Lung (tissue), 12 donors: ENCODE results near the gene ADCYAP1R1. TPM values are rescaled to one million over a fixed set of nuclear protein-coding genes. Genes with fewer than 3 reads are reported as not detected.

Source experiments
- ATAC-seq: fragments of 200-7000 bp; cut with Tn5 transposase; one replicate; pipeline ENCODE4 v1.9.1; 2020; ENCODE audit warnings: moderate number of reproducible peaks; ENCODE audit not compliant: insufficient read depth, low FRiP score
- DNase-seq, 3 donors: peaks; one replicate each; pipeline ENCODE4 v3.0.0-alpha.2; 2013 to 2017
- H3K27ac ChIP-seq, 2 donors: one replicate each; pipeline ENCODE4 v1.5.1; 2013; ENCODE audit warnings: mild to moderate bottlenecking in 2 of 2, moderate library complexity in 2 of 2, control low read depth in 1 of 2, inconsistent platforms in 1 of 2, low read depth in 1 of 2, low read length in 1 of 2
- H3K27me3 ChIP-seq, 3 donors: one replicate each; pipeline ENCODE4 v1.5.1; 2013; ENCODE audit warnings: low read length in 2 of 3; ENCODE audit not compliant: control insufficient read depth in 3 of 3, insufficient read depth in 3 of 3
- H3K36me3 ChIP-seq, 4 donors: one replicate each; pipeline ENCODE4 v1.5.1; 2013; ENCODE audit warnings: low read length in 4 of 4, mild to moderate bottlenecking in 1 of 4, moderate library complexity in 1 of 4; ENCODE audit not compliant: control insufficient read depth in 4 of 4, insufficient read depth in 4 of 4
- H3K4me1 ChIP-seq, 5 donors: one replicate each; pipeline ENCODE4 v1.5.1; 2013; ENCODE audit warnings: low read length in 5 of 5, mild to moderate bottlenecking in 2 of 5, moderate library complexity in 1 of 5; ENCODE audit not compliant: control insufficient read depth in 5 of 5, insufficient read depth in 5 of 5
- H3K4me3 ChIP-seq: one replicate; pipeline ENCODE4 v1.5.1; 2013; ENCODE audit warnings: mild to moderate bottlenecking, control low read depth, moderate library complexity
- H3K9ac ChIP-seq, 2 donors: one replicate each; pipeline ENCODE4 v1.5.1; 2013; ENCODE audit warnings: low read length in 2 of 2, control low read depth in 1 of 2; ENCODE audit not compliant: insufficient read depth in 1 of 2
- H3K9me3 ChIP-seq, 4 donors: one replicate each; pipeline ENCODE4 v1.5.1; 2013; ENCODE audit warnings: low read length in 3 of 4, mild to moderate bottlenecking in 1 of 4, moderate library complexity in 1 of 4; ENCODE audit not compliant: control insufficient read depth in 4 of 4, insufficient read depth in 3 of 4
- CTCF ChIP-seq: IDR thresholded peaks from 2 replicates; pipeline ENCODE4 v1.5.1; 2012; ENCODE audit warnings: mild to moderate bottlenecking; ENCODE audit errors: control extremely low read depth, extremely low read depth
- WGBS, 2 donors: extraction: QIAGEN DNeasy Blood & Tissue Kit; methylation state at CpG; one replicate each; pipeline ENCODE4 v1.1.7; 2013; 5-methylcytosine and 5-hydroxymethylcytosine counted together
- polyA plus RNA-seq, 2 donors: library from polyadenylated mRNA; stranded (reverse); fragments of 200-250 nt; gene quantifications; one replicate each; pipeline ENCODE4 v1.2.1, GENCODE V29; 2013
- total RNA-seq, 2 donors: library from RNA; depleted of rRNA in 1 of 2; stranded (reverse); fragments of >200 nt in 1 of 2; gene quantifications; one replicate each; pipeline ENCODE4 v1.2.1, GENCODE V29; 2014 to 2021
- donor health status: control.
- donor health status: control.
- donor health status: Bipolar disorder and iron deficiency.
- donor health status: healthy.
- donor health status: DM: yes; HTN: yes; CAD: no.

The ADCYAP1R1 gene
- total and polyA plus RNA-seq, 4 donors, result 0.14 to 1.00 (median 0.39) TPM

GRCh38 chr7:31082447-31082846 lies 30.3 kb downstream of the ADCYAP1R1 start:
- peaks cover 0 to 4% (median 0%) of the 10 kb centered on the region in 4 donors for H3K9me3 ChIP-seq
- H3K27ac ChIP-seq, result no peak overlapping the region
- DNase-seq, result peak; percentile 50 to 76 (median 56)
- no peaks in the 10 kb centered on the region for H3K36me3 ChIP-seq
- peaks cover 0 to 4% (median 0%) of the 10 kb centered on the region in 3 donors for H3K27me3 ChIP-seq
- ATAC-seq, result no peak
- no peak overlapping the region for H3K9ac ChIP-seq
- no peak for TF ChIP-seq CTCF
- 37 to 40% methylated on average over 4 of the region's 4 CpGs for WGBS, 2 donors
- peaks cover 0 to 12% (median 4%) of the 10 kb centered on the region in 5 donors for H3K4me1 ChIP-seq
- no peak overlapping the region for H3K4me3 ChIP-seq

GRCh38 chr7:31083210-31083786 lies 31.2 kb downstream of the ADCYAP1R1 start:
- H3K9ac ChIP-seq, result no peak overlapping the region
- DNase-seq, result no peak
- TF ChIP-seq CTCF, result no peak
- peaks cover 0 to 4% (median 0%) of the 10 kb centered on the region in 3 donors for H3K27me3 ChIP-seq
- H3K4me3 ChIP-seq, result no peak overlapping the region
- peaks cover 0 to 12% (median 4%) of the 10 kb centered on the region in 5 donors for H3K4me1 ChIP-seq
- no peak overlapping the region for H3K27ac ChIP-seq
- no peak for ATAC-seq
- 81 to 83% methylated on average over 5 of the region's 5 CpGs for WGBS, 2 donors
- no peaks in the 10 kb centered on the region for H3K36me3 ChIP-seq
- H3K9me3 ChIP-seq, result no peaks in the 10 kb centered on the region

- Histone ChIP-seq H3K27me3 (peaks cover 0 to 4% (median 0%) of the 10 kb centered on the region in 3 donors), H3K4me3 (no peak overlapping the region), H3K36me3 (no peaks in the 10 kb centered on the region), H3K27ac (no peak overlapping the region), H3K9me3 (no peaks in the 10 kb centered on the region), H3K4me1 (peaks cover 0 to 12% (median 4%) of the 10 kb centered on the region in 5 donors), H3K9ac (no peak overlapping the region)
- TF ChIP-seq CTCF, result no peak
- ATAC-seq, result no peak
- DNase-seq, result no peak
- 94 to 96% methylated on average over 1 of the region's 1 CpG for WGBS, 2 donors
These were observed 32.1 kb downstream of the ADCYAP1R1 start for GRCh38 chr7:31084226-31084625.

GRCh38 chr7:31087351-31087750 lies 35.2 kb downstream of the ADCYAP1R1 start:
- Histone ChIP-seq H3K27me3 (no peaks in the 10 kb centered on the region), H3K4me1 (peaks cover 0 to 5% (median 4%) of the 10 kb centered on the region in 5 donors), H3K4me3 (no peak overlapping the region), H3K27ac (no peak overlapping the region), H3K9me3 (no peaks in the 10 kb centered on the region), H3K9ac (no peak overlapping the region), H3K36me3 (no peaks in the 10 kb centered on the region)
- ATAC-seq (peak; percentile 2), DNase-seq (no peak)
- 84 to 86% methylated on average over 6 of the region's 6 CpGs for WGBS, 2 donors
- TF ChIP-seq CTCF, result no peak
